ENCODE results near the gene TCP11.
A peak's percentile ranks its signal among the peaks of the same experiment; 100 is the strongest.
"Not testable (repeated sequence)": the region's sequence is repeated elsewhere in the genome, so short reads cannot be mapped to it uniquely, and the experiment has no call there.

The TCP11 gene

GRCh38 chr6:35106061-35106460, 35.1 kb downstream of the TCP11 start:
- H3K4me3 ChIP-seq (ENCODE audit: low read length); DNase-seq (ENCODE audit: low read depth, low spot score): not testable (repeated sequence)

GRCh38 chr6:35105078-35105477, 36.1 kb downstream of the TCP11 start:
- DNase-seq (ENCODE audit: low read depth, low spot score), result no peak
- H3K4me3 ChIP-seq (ENCODE audit: low read length), result no peak overlapping the region

- DNase-seq (ENCODE audit: low read depth, low spot score), result no peak
- no peak overlapping the region for H3K4me3 ChIP-seq (ENCODE audit: low read length)
These were observed 42.0 kb downstream of the TCP11 start for GRCh38 chr6:35099116-35099515.

- DNase-seq (ENCODE audit: low read depth, low spot score), result no peak
- no peak overlapping the region for H3K4me3 ChIP-seq (ENCODE audit: low read length)
These were observed 44.8 kb downstream of the TCP11 start for GRCh38 chr6:35096129-35096862.

GRCh38 chr6:35094183-35094582, 47.0 kb downstream of the TCP11 start:
- DNase-seq (ENCODE audit: low read depth, low spot score), result no peak
- no peak overlapping the region for H3K4me3 ChIP-seq (ENCODE audit: low read length)

- no peak overlapping the region for H3K4me3 ChIP-seq (ENCODE audit: low read length)
- DNase-seq (ENCODE audit: low read depth, low spot score), result no peak
These were observed 47.4 kb downstream of the TCP11 start for GRCh38 chr6:35093783-35094182.

GRCh38 chr6:35093118-35093445, 48.1 kb downstream of the TCP11 start:
- no peak for DNase-seq (ENCODE audit: low read depth, low spot score)
- no peak overlapping the region for H3K4me3 ChIP-seq (ENCODE audit: low read length)

GRCh38 chr6:35092362-35093117, 48.6 kb downstream of the TCP11 start:
- DNase-seq (ENCODE audit: low read depth, low spot score), result no peak
- H3K4me3 ChIP-seq (ENCODE audit: low read length), result no peak overlapping the region

GRCh38 chr6:35091346-35092083, 49.6 kb downstream of the TCP11 start:
- no peak overlapping the region for H3K4me3 ChIP-seq (ENCODE audit: low read length)
- DNase-seq (ENCODE audit: low read depth, low spot score), result no peak

GRCh38 chr6:35090734-35091133, 50.4 kb downstream of the TCP11 start:
- H3K4me3 ChIP-seq (ENCODE audit: low read length), result no peak overlapping the region
- DNase-seq (ENCODE audit: low read depth, low spot score), result no peak

GRCh38 chr6:35089935-35090505, 51.1 kb downstream of the TCP11 start:
- peak; percentile 71 for DNase-seq (ENCODE audit: low read depth, low spot score)
- H3K4me3 ChIP-seq (ENCODE audit: low read length), result no peak overlapping the region

- H3K4me3 ChIP-seq (ENCODE audit: low read length), result no peak overlapping the region
- DNase-seq (ENCODE audit: low read depth, low spot score), result no peak
These were observed 51.8 kb downstream of the TCP11 start for GRCh38 chr6:35089216-35089934.

- no peak overlapping the region for H3K4me3 ChIP-seq (ENCODE audit: low read length)
- DNase-seq (ENCODE audit: low read depth, low spot score), result no peak
These were observed 52.6 kb downstream of the TCP11 start for GRCh38 chr6:35088281-35089215.

GRCh38 chr6:35087361-35088280, 53.5 kb downstream of the TCP11 start:
- H3K4me3 ChIP-seq (ENCODE audit: low read length), result no peak overlapping the region
- DNase-seq (ENCODE audit: low read depth, low spot score), result no peak

GRCh38 chr6:35086636-35087360, 54.3 kb downstream of the TCP11 start:
- no peak overlapping the region for H3K4me3 ChIP-seq (ENCODE audit: low read length)
- no peak for DNase-seq (ENCODE audit: low read depth, low spot score)

- DNase-seq (ENCODE audit: low read depth, low spot score), result no peak
- H3K4me3 ChIP-seq (ENCODE audit: low read length), result no peak overlapping the region
These were observed 54.9 kb downstream of the TCP11 start for GRCh38 chr6:35086282-35086632.

Measured in Jurkat, Clone E6-1 (cell line).